H1 (cell line): ENCODE measurements around the gene TCFL5. TPM values are rescaled to one million over a fixed set of nuclear protein-coding genes. Genes with fewer than 3 reads are reported as not detected.

Experiments
- CTBP2 ChIP-seq: IDR thresholded peaks from 2 replicates; pipeline ENCODE4 v1.7.0; 2011; ENCODE audit warnings: borderline replicate concordance, mild to moderate bottlenecking, moderate library complexity, mixed read lengths, low read length; ENCODE audit not compliant: insufficient read depth, insufficient read length
- TBP ChIP-seq: IDR thresholded peaks from 2 replicates; pipeline ENCODE4 v1.6.1; 2011; ENCODE audit warnings: low read depth, low read length, improper control_type of control experiment
- USF2 ChIP-seq: IDR thresholded peaks from 2 replicates; pipeline ENCODE4 v1.6.1; 2011; ENCODE audit warnings: low read length, improper control_type of control experiment
- polyA plus RNA-seq, 7 experiments: library from polyadenylated mRNA; depleted of rRNA in 3 of 7; stranded (reverse) in 5 of 7; unstranded in 2 of 7; fragments of >200 nt in 5 of 7; fragments of 200-250 nt in 2 of 7; gene quantifications; 1 replicate in 5 of 7; 2 replicates in 1 of 7; 4 replicates in 1 of 7; pipeline versions ENCODE4 v1.2.1 to v1.2.3, GENCODE V29; 2011 to 2013; ENCODE audit warnings: missing spikeins in 2 of 7, mixed read lengths in 2 of 7
- total RNA-seq: library from RNA; stranded (reverse); fragmentation: NEBNext Ultra II Directional; extraction: Animal tissue kit (Norgen Biotek cat#: 25700); gene quantifications from 2 replicates; pipeline ENCODE4 v1.2.1, GENCODE V29; 2021

The TCFL5 gene
- total and polyA plus RNA-seq, 2 of the 8 experiments (the other 6 are each of a cell fraction or from before 2014, with no cell fraction given): 6.2 to 15.0 TPM

- TF ChIP-seq TBP (no peak), USF2 (no peak), CTBP2 (no peak)
Measured at GRCh38 chr20:62792940-62793756, 68.5 kb downstream of the TCFL5 start (continued).
